Measurements from ENCODE around the gene CLTB. TPM values are rescaled to one million over a fixed set of nuclear protein-coding genes. Genes with fewer than 3 reads are reported as not detected.

The CLTB gene
- total and polyA plus RNA-seq, 2 of the 8 experiments (the other 6 are each of a cell fraction or from before 2014, with no cell fraction given) = 25.9 to 34.9 TPM

DNA sequence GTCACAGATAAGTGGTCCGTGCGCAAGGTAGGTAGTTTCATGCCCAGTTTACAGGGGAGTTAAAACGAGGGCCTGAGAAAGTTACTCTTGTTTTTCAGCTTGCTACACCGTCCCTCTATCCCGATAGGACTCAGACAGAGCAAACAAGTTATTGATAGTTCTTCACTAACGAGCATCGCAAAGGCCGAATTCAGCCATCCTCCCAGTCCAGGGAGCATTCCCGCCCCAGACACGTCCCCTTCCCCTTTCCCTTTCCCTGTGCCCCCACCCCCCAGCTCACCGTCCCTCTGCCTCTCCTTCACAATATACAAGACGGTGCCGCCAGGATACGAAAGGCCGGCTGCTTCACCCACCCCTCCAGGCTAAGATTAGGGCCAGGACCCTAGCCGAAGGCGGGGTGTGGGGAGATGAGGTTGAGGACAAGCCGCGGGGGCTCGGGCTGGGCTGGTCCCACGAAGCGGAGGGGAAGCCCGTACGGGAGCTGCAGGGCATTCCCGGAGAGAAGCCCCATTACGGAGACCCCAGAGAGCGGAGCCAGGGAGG, 55.4 kb downstream of the CLTB start (continued):
- TF ChIP-seq, protein P1, sequence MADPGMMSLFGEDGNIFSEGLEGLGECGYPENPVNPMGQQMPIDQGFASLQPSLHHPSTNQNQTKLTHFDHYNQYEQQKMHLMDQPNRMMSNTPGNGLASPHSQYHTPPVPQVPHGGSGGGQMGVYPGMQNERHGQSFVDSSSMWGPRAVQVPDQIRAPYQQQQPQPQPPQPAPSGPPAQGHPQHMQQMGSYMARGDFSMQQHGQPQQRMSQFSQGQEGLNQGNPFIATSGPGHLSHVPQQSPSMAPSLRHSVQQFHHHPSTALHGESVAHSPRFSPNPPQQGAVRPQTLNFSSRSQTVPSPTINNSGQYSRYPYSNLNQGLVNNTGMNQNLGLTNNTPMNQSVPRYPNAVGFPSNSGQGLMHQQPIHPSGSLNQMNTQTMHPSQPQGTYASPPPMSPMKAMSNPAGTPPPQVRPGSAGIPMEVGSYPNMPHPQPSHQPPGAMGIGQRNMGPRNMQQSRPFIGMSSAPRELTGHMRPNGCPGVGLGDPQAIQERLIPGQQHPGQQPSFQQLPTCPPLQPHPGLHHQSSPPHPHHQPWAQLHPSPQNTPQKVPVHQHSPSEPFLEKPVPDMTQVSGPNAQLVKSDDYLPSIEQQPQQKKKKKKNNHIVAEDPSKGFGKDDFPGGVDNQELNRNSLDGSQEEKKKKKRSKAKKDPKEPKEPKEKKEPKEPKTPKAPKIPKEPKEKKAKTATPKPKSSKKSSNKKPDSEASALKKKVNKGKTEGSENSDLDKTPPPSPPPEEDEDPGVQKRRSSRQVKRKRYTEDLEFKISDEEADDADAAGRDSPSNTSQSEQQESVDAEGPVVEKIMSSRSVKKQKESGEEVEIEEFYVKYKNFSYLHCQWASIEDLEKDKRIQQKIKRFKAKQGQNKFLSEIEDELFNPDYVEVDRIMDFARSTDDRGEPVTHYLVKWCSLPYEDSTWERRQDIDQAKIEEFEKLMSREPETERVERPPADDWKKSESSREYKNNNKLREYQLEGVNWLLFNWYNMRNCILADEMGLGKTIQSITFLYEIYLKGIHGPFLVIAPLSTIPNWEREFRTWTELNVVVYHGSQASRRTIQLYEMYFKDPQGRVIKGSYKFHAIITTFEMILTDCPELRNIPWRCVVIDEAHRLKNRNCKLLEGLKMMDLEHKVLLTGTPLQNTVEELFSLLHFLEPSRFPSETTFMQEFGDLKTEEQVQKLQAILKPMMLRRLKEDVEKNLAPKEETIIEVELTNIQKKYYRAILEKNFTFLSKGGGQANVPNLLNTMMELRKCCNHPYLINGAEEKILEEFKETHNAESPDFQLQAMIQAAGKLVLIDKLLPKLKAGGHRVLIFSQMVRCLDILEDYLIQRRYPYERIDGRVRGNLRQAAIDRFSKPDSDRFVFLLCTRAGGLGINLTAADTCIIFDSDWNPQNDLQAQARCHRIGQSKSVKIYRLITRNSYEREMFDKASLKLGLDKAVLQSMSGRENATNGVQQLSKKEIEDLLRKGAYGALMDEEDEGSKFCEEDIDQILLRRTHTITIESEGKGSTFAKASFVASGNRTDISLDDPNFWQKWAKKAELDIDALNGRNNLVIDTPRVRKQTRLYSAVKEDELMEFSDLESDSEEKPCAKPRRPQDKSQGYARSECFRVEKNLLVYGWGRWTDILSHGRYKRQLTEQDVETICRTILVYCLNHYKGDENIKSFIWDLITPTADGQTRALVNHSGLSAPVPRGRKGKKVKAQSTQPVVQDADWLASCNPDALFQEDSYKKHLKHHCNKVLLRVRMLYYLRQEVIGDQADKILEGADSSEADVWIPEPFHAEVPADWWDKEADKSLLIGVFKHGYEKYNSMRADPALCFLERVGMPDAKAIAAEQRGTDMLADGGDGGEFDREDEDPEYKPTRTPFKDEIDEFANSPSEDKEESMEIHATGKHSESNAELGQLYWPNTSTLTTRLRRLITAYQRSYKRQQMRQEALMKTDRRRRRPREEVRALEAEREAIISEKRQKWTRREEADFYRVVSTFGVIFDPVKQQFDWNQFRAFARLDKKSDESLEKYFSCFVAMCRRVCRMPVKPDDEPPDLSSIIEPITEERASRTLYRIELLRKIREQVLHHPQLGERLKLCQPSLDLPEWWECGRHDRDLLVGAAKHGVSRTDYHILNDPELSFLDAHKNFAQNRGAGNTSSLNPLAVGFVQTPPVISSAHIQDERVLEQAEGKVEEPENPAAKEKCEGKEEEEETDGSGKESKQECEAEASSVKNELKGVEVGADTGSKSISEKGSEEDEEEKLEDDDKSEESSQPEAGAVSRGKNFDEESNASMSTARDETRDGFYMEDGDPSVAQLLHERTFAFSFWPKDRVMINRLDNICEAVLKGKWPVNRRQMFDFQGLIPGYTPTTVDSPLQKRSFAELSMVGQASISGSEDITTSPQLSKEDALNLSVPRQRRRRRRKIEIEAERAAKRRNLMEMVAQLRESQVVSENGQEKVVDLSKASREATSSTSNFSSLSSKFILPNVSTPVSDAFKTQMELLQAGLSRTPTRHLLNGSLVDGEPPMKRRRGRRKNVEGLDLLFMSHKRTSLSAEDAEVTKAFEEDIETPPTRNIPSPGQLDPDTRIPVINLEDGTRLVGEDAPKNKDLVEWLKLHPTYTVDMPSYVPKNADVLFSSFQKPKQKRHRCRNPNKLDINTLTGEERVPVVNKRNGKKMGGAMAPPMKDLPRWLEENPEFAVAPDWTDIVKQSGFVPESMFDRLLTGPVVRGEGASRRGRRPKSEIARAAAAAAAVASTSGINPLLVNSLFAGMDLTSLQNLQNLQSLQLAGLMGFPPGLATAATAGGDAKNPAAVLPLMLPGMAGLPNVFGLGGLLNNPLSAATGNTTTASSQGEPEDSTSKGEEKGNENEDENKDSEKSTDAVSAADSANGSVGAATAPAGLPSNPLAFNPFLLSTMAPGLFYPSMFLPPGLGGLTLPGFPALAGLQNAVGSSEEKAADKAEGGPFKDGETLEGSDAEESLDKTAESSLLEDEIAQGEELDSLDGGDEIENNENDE (IDR thresholded peaks at IDR 0.05; ENCODE audit: insufficient replicate concordance, low read length) = no peak
- TF ChIP-seq, protein P2, sequence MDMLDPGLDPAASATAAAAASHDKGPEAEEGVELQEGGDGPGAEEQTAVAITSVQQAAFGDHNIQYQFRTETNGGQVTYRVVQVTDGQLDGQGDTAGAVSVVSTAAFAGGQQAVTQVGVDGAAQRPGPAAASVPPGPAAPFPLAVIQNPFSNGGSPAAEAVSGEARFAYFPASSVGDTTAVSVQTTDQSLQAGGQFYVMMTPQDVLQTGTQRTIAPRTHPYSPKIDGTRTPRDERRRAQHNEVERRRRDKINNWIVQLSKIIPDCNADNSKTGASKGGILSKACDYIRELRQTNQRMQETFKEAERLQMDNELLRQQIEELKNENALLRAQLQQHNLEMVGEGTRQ (IDR thresholded peaks at IDR 0.05; ENCODE audit: low read length) = no peak

Measured in H1 (cell line).